Measurements from ENCODE around the gene PKD2. TPM values are rescaled to one million over a fixed set of nuclear protein-coding genes. Genes with fewer than 3 reads are reported as not detected.

Gene PKD2
- total RNA-seq, 1 experiment from 2014 or later: 38.4 TPM

- Histone ChIP-seq H3T11ph (ENCODE audit: low read length) (no peak overlapping the region), H2BK15ac (ENCODE audit: low read depth, low read length) (no peak overlapping the region)
- no CpG with 5 or more reads among the region's 1 CpG for WGBS (ENCODE audit: extremely low coverage, insufficient read length, low lambda C conversion rate)
Measured at GRCh38 chr4:88080626-88081025, 73.2 kb downstream of the PKD2 start.

More at GRCh38 chr4:88080626-88081025, 73.2 kb downstream of the PKD2 start:
- no peak overlapping the region for H2AFZ ChIP-seq (ENCODE audit: low read length)
- no peak overlapping the region for H3K56ac ChIP-seq (ENCODE audit: insufficient read length, low read depth, low read length)
- H3K4ac ChIP-seq (ENCODE audit: low read depth, low read length): no peak overlapping the region
- H2BK20ac ChIP-seq (ENCODE audit: low read depth, low read length, poor library complexity, severe bottlenecking): no peak overlapping the region
- no peak overlapping the region for H4K5ac ChIP-seq (ENCODE audit: insufficient read length, low read depth, low read length)
- no peaks in the 10 kb centered on the region for H3K79me2 ChIP-seq (ENCODE audit: insufficient read depth, low read length)
- Mint-ChIP-seq H3K36me3 (ENCODE audit: insufficient read depth in 1 of 3, low read depth in 3 of 3) (peaks cover 0 to 7% (median 4%) of the 10 kb centered on the region in 3 experiments; a peak in 5 of 7 replicates), H3K27me3 (ENCODE audit: low read depth) (no peaks in the 10 kb centered on the region; the same call in 1 of the 2 replicates), H3K4me3 (no peak overlapping the region), H3K9me3 (no peaks in the 10 kb centered on the region), H3K27ac (no peak overlapping the region), H3K4me1 (peaks cover 0 to 5% of the 10 kb centered on the region in 2 experiments; a peak in 2 of 4 replicates)
- no peaks in the 10 kb centered on the region for H4K20me1 ChIP-seq (ENCODE audit: control insufficient read depth, insufficient read depth, insufficient read length)
- no peak overlapping the region for H3K27ac ChIP-seq (ENCODE audit: insufficient read length, low read depth, low read length)
- H4K91ac ChIP-seq (ENCODE audit: insufficient read length, low read depth, low read length): no peak overlapping the region
- TF ChIP-seq CTCF (conservative IDR thresholded peaks at IDR 0.05): no peak
- H3K14ac ChIP-seq (ENCODE audit: insufficient read depth, low read length): no peak overlapping the region
- H3K4me2 ChIP-seq (ENCODE audit: insufficient read depth, insufficient read length, low read length): no peak overlapping the region
- H4K8ac ChIP-seq (replicated peaks; ENCODE audit: insufficient read length, low read depth, low read length): no peak overlapping the region
- DNase-seq: no peak
- no peak overlapping the region for H3K9ac ChIP-seq (ENCODE audit: extremely low read depth, insufficient read length, low read length)
- no peaks in the 10 kb centered on the region for H3K4me1 ChIP-seq (ENCODE audit: insufficient read depth, low read length)
- no peaks in the 10 kb centered on the region for H3K23me2 ChIP-seq (ENCODE audit: insufficient read length, low read depth, low read length, poor library complexity, severe bottlenecking)
- H3K79me1 ChIP-seq (ENCODE audit: insufficient read depth, low read depth, low read length, poor library complexity, severe bottlenecking): no peaks in the 10 kb centered on the region
- no peaks in the 10 kb centered on the region for H3K27me3 ChIP-seq (ENCODE audit: insufficient read depth, low read length)
- H2BK12ac ChIP-seq (ENCODE audit: insufficient read length, low read depth, low read length): no peak overlapping the region
- no peak overlapping the region for H3K18ac ChIP-seq (ENCODE audit: insufficient read length, low read depth, low read length)
- H3K23ac ChIP-seq (ENCODE audit: insufficient read length, low read depth, low read length): no peak overlapping the region
- H3K9me3 ChIP-seq (ENCODE audit: control insufficient read depth, low read depth, low read length): no peaks in the 10 kb centered on the region
- H2AK5ac ChIP-seq (ENCODE audit: insufficient read length, low read length): no peak overlapping the region
- no peak overlapping the region for H2BK120ac ChIP-seq (ENCODE audit: low read depth, low read length, poor library complexity, severe bottlenecking)
- no peak overlapping the region for H2BK5ac ChIP-seq (ENCODE audit: insufficient read length, low read length)
